Gastrocnemius medialis (tissue), 4 donors: ENCODE results near the gene HRH4. TPM values are rescaled to one million over a fixed set of nuclear protein-coding genes. Genes with fewer than 3 reads are reported as not detected.

Source experiments
- ATAC-seq, 2 donors: fragments of 150-250 bp; one replicate each; pipeline ENCODE4 v1.9.1; 2016
- DNase-seq, 2 donors: peaks; one replicate each; pipeline ENCODE4 v3.0.0-alpha.2; 2019
- H3K27ac ChIP-seq, 4 donors: fragments of 200-600 bp; sonication (generic); 1 replicate in 1 of 4; 2 replicates in 3 of 4; pipeline ENCODE4 v1.5.1; 2016 to 2018; ENCODE audit warnings: mild to moderate bottlenecking in 2 of 4, moderate library complexity in 1 of 4
- H3K27me3 ChIP-seq, 3 donors: fragments of 200-600 bp; sonication (generic) in 2 of 3; 1 replicate in 1 of 3; 2 replicates in 2 of 3; pipeline versions ENCODE4 v1.5.1 to v1.6.0; 2016 to 2019; ENCODE audit warnings: mild to moderate bottlenecking in 1 of 3, moderate library complexity in 1 of 3
- H3K36me3 ChIP-seq, 2 donors: fragments of 200-600 bp; sonication (generic) in 1 of 2; one replicate each; pipeline ENCODE4 v1.5.1; 2017 to 2018
- H3K4me1 ChIP-seq, 2 donors: fragments of 200-600 bp; sonication (generic) in 1 of 2; one replicate each; pipeline ENCODE4 v1.5.1; 2016 to 2017; ENCODE audit warnings: mild to moderate bottlenecking in 2 of 2
- H3K4me3 ChIP-seq, 4 donors: fragments of 200-600 bp; sonication (generic) in 3 of 4; 1 replicate in 1 of 4; 2 replicates in 3 of 4; pipeline ENCODE4 v1.5.1; 2016 to 2019; ENCODE audit warnings: mild to moderate bottlenecking in 2 of 4
- H3K9me3 ChIP-seq, 3 donors: fragments of 200-600 bp; sonication (generic) in 2 of 3; 1 replicate in 1 of 3; 2 replicates in 2 of 3; pipeline ENCODE4 v1.5.1; 2016 to 2019
- CTCF ChIP-seq, 5 experiments: fragments of 450-650 bp in 3 of 5; fragments of 200-600 bp in 2 of 5; sonication (generic) in 2 of 5; IDR thresholded peaks in 4 of 5; conservative IDR thresholded peaks in 1 of 5; 1 replicate in 4 of 5; 2 replicates in 1 of 5; pipeline ENCODE4 v1.5.1; 2016 to 2019; ENCODE audit warnings: antibody characterized with exemption in 5 of 5, mild to moderate bottlenecking in 3 of 5, moderate library complexity in 3 of 5
- POLR2A ChIP-seq, 2 donors: fragments of 450-650 bp; IDR thresholded peaks; one replicate each; pipeline ENCODE4 v1.6.1; 2017; ENCODE audit warnings: antibody characterized with exemption in 2 of 2, mild to moderate bottlenecking in 2 of 2, moderate library complexity in 2 of 2
- in situ Hi-C, 4 donors: fragments of 200-750 bp; cut with MboI; loops; one replicate each; pipeline versions ENCODE4 v1.15.0 to v1.8.0; 2017; ENCODE audit warnings: low sequenced_read_pairs in 4 of 4
- intact Hi-C: fragments of 100-400 bp; cut with DNase I; formaldehyde crosslinking; loops from one replicate; pipeline ENCODE4 v1.15.1; 2023; ENCODE audit warnings: low total_unique reads
- total RNA-seq, 4 donors: library from RNA; depleted of rRNA; stranded (reverse); fragments of >200 nt; gene quantifications; one replicate each; pipeline versions ENCODE4 v1.1.0 to v1.2.3, GENCODE V29; 2016

Gene HRH4
- total RNA-seq, 4 donors from 2014 or later, result not detected

- H3K27ac ChIP-seq, result no peak overlapping the region
- H3K9me3 ChIP-seq, result no peaks in the 10 kb centered on the region
- ATAC-seq (no peak), DNase-seq (no peak)
- in situ Hi-C loops, result no loop called here
- no peaks in the 10 kb centered on the region for H3K36me3 ChIP-seq
- intact Hi-C loops, result no loop called here
- no peaks in the 10 kb centered on the region for H3K27me3 ChIP-seq
- H3K4me3 ChIP-seq, result no peak overlapping the region
- TF ChIP-seq POLR2A (IDR thresholded peaks at IDR 0.05), result no peak
- TF ChIP-seq CTCF (IDR thresholded peaks at IDR 0.05 in 4 of 5, conservative IDR thresholded peaks at IDR 0.05 in 1 of 5), result no peak
- no peaks in the 10 kb centered on the region for H3K4me1 ChIP-seq
These were observed 40.3 kb downstream of the HRH4 start for GRCh38 chr18:24500766-24501165.

GRCh38 chr18:24502667-24503523 lies 42.5 kb downstream of the HRH4 start:
- no peak for DNase-seq
- Histone ChIP-seq H3K4me3 (no peak overlapping the region), H3K9me3 (no peaks in the 10 kb centered on the region), H3K27me3 (no peaks in the 10 kb centered on the region), H3K36me3 (no peaks in the 10 kb centered on the region), H3K4me1 (no peaks in the 10 kb centered on the region), H3K27ac (no peak overlapping the region)
- TF ChIP-seq CTCF (IDR thresholded peaks at IDR 0.05 in 4 of 5, conservative IDR thresholded peaks at IDR 0.05 in 1 of 5), result no peak
- no peak for TF ChIP-seq POLR2A (IDR thresholded peaks at IDR 0.05)
- intact Hi-C loops, result no loop called here
- in situ Hi-C loops, result no loop called here
- ATAC-seq, result no peak

GRCh38 chr18:24504401-24504800 lies 44.0 kb downstream of the HRH4 start:
- intact Hi-C loops (no loop called here), in situ Hi-C loops (no loop called here)
- Histone ChIP-seq H3K4me1 (no peaks in the 10 kb centered on the region), H3K27me3 (no peaks in the 10 kb centered on the region), H3K36me3 (no peaks in the 10 kb centered on the region), H3K9me3 (no peaks in the 10 kb centered on the region), H3K27ac (no peak overlapping the region), H3K4me3 (no peak overlapping the region)
- no peak for ATAC-seq
- no peak for TF ChIP-seq CTCF (IDR thresholded peaks at IDR 0.05 in 4 of 5, conservative IDR thresholded peaks at IDR 0.05 in 1 of 5)
- no peak for TF ChIP-seq POLR2A (IDR thresholded peaks at IDR 0.05)
- DNase-seq, result no peak

- H3K36me3 ChIP-seq, result no peaks in the 10 kb centered on the region
- H3K27me3 ChIP-seq, result no peaks in the 10 kb centered on the region
- no peak overlapping the region for H3K4me3 ChIP-seq
- DNase-seq (no peak), ATAC-seq (no peak)
- H3K9me3 ChIP-seq, result no peaks in the 10 kb centered on the region
- in situ Hi-C loops (no loop called here), intact Hi-C loops (no loop called here)
- TF ChIP-seq POLR2A (IDR thresholded peaks at IDR 0.05) (no peak), CTCF (IDR thresholded peaks at IDR 0.05 in 4 of 5, conservative IDR thresholded peaks at IDR 0.05 in 1 of 5) (no peak)
- H3K27ac ChIP-seq, result no peak overlapping the region
- H3K4me1 ChIP-seq, result no peaks in the 10 kb centered on the region
These were observed 45.7 kb downstream of the HRH4 start for GRCh38 chr18:24506175-24506574.
